Heart right ventricle (tissue), 16 donors: ENCODE data around the gene PUM1. TPM values are rescaled to one million over a fixed set of nuclear protein-coding genes. Genes with fewer than 3 reads are reported as not detected.

ENCODE experiments used
- ATAC-seq, 8 donors: fragments of 200-7000 bp; cut with Tn5 transposase; one replicate each; pipeline ENCODE4 v1.9.1; 2020; ENCODE audit warnings: mild to moderate bottlenecking in 8 of 8, moderate library complexity in 8 of 8, moderate number of reproducible peaks in 1 of 8
- DNase-seq, 2 donors: peaks; one replicate each; pipeline ENCODE4 v3.0.0-alpha.2; 2020
- H3K27ac ChIP-seq, 10 donors: fragments of 200-600 bp; sonication (generic) in 2 of 10; one replicate each; pipeline versions ENCODE4 v1.5.0 to v1.8.0; 2020 to 2022; ENCODE audit warnings: mild to moderate bottlenecking in 3 of 10
- H3K27me3 ChIP-seq, 7 donors: fragments of 200-600 bp; one replicate each; pipeline ENCODE4 v1.8.0; 2021 to 2022; ENCODE audit warnings: mild to moderate bottlenecking in 2 of 7
- H3K36me3 ChIP-seq, 9 donors: fragments of 200-600 bp; sonication (generic) in 1 of 9; one replicate each; pipeline versions ENCODE4 v1.5.0 to v1.8.0; 2020 to 2022; ENCODE audit warnings: mild to moderate bottlenecking in 2 of 9
- H3K4me1 ChIP-seq, 9 donors: fragments of 200-600 bp; sonication (generic) in 1 of 9; one replicate each; pipeline versions ENCODE4 v1.5.0 to v1.8.0; 2020 to 2022; ENCODE audit warnings: mild to moderate bottlenecking in 4 of 9
- H3K4me3 ChIP-seq, 10 donors: fragments of 200-600 bp; sonication (generic) in 2 of 10; one replicate each; pipeline versions ENCODE4 v1.5.0 to v1.8.0; 2020 to 2022; ENCODE audit warnings: mild to moderate bottlenecking in 7 of 10, moderate library complexity in 2 of 10
- H3K9me3 ChIP-seq, 11 donors: fragments of 200-600 bp in 10 of 11; sonication (generic) in 2 of 11; one replicate each; pipeline versions ENCODE4 v1.5.0 to v1.8.0; 2013 to 2022; ENCODE audit warnings: mild to moderate bottlenecking in 2 of 11, control low read depth in 1 of 11, moderate library complexity in 1 of 11
- CTCF ChIP-seq, 9 donors: fragments of 200-600 bp; sonication (generic) in 2 of 9; IDR thresholded peaks; one replicate each; pipeline versions ENCODE4 v1.5.0 to v1.8.0; 2021 to 2022; ENCODE audit warnings: antibody characterized with exemption in 9 of 9, mild to moderate bottlenecking in 5 of 9, moderate library complexity in 1 of 9
- WGBS, 2 donors: extraction: QIAGEN DNeasy Blood & Tissue Kit; methylation state at CpG; one replicate each; pipeline ENCODE4 v1.1.7; 2013; ENCODE audit warnings: inconsistent platforms in 1 of 2; 5-methylcytosine and 5-hydroxymethylcytosine counted together
- intact Hi-C, 10 donors: fragments of 100-400 bp; cut with DNase I; formaldehyde crosslinking; loops; one replicate each; pipeline versions ENCODE4 v1.11.1 to v1.14.2; 2022
- polyA plus RNA-seq, 2 donors: library from polyadenylated mRNA; stranded (reverse); fragments of 200-250 nt; gene quantifications; one replicate each; pipeline ENCODE4 v1.2.3, GENCODE V29; 2013
- total RNA-seq, 10 donors: library from RNA; stranded (reverse); fragmentation: NEBNext Ultra II Directional in 3 of 10; extraction: Animal tissue kit (Norgen Biotek cat#: 25700) in 3 of 10; gene quantifications; one replicate each; pipeline versions ENCODE4 v1.2.1 to v1.2.4, GENCODE V29; 2021 to 2023
- donor health status: Arrhythmogenic right ventricular cardiomyopathy.
- donor health status: ischemic (EF 13 %, LVEDD 7.1; RV severe dilation, severe dysfunction).
- donor health status: healthy with polysubstance abuse.
- donor health status: DM: no; HTN: yes; CAD: no.
- donor health status: DM: no; HTN: no; CAD: no.
- donor health status: ischemic (EF 25% LVEDD 6.9; RV normal size, moderate dysfunction).
- donor health status: ischemic (EF 25% LVEDD 5.7; RV mildly dilated, moderate dysfunction).
- donor health status: healthy.
- donor health status: DM: yes; HTN: yes; CAD: no.
- donor health status: Ischemic cardiomyopathy.
- donor health status: ischemic (EF 35%, LVEDD 5.7; RV mildly dilated, moderate dysfunction).
- donor health status: nonischemic (EF 11% LVEDD 7.7; RV severe dilation, severe dysfunction).
- donor health status: DM: yes; HTN: yes; CAD: no.
- donor health status: PGD.
- donor health status: ischemic (EF 29% LVEDD 5.4; RV normal size, mild dysfunction).
- donor health status: nonischemic (EF 23%, LVEDD 6.1; RV moderate dilation, normal function).

The PUM1 gene
- total and polyA plus RNA-seq, 12 donors: 13.5 to 91.2 (median 81.0) TPM

DNA sequence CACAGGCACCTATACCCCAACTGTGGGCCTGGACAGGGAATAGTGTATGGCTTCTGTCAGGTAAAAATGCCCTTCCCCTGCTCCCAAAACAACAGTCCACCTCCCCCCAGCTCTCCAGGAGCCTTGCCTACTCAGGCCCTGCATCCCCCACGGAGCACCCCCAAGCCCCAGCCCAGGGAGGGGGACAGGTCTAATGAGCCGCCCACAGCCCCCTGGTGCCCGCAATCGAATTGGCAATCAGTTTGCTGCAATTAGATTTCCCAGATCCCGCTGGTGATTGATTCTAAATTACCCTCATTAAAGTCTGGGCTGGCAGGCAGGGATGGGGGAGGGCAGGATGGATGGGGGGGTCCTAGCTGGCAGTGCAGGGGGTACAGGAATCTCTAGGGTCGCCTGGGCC lies 165.0 kb downstream of the PUM1 start:
- DNase-seq: no peak
- peak overlapping the region in 1 of 10 donors; percentile 81 for H3K27ac ChIP-seq

GRCh38 chr1:30899577-30900389 lies 165.7 kb downstream of the PUM1 start:
- intact Hi-C loops: loop anchor here in 1 of 10 donors (10.0 kb wide), 1 partner anchor 45 kb away; no protein-coding TSS in a partner anchor
- no peaks in the 10 kb centered on the region for H3K9me3 ChIP-seq
- peaks cover 11 to 54% (median 34%) of the 10 kb centered on the region in 9 donors for H3K4me1 ChIP-seq
- no peak overlapping the region for H3K27ac ChIP-seq
- H3K36me3 ChIP-seq: no peaks in the 10 kb centered on the region
- H3K4me3 ChIP-seq: no peak overlapping the region
- DNase-seq (no peak), ATAC-seq (no peak)
- H3K27me3 ChIP-seq: no peaks in the 10 kb centered on the region
- no peak for TF ChIP-seq CTCF (IDR thresholded peaks at IDR 0.05)
- 77 to 90% methylated on average over 13 of the region's 13 CpGs for WGBS, 2 donors

More for the DNA sequence above, 165.0 kb downstream of the PUM1 start:
- no peak for TF ChIP-seq CTCF (IDR thresholded peaks at IDR 0.05)
- ATAC-seq: no peak
- H3K4me1 ChIP-seq: peaks cover 11 to 49% (median 29%) of the 10 kb centered on the region in 9 donors
- no peaks in the 10 kb centered on the region for H3K9me3 ChIP-seq
- intact Hi-C loops: loop anchor here in 1 of 10 donors (10.0 kb wide), 1 partner anchor 46 kb away; no protein-coding TSS in a partner anchor
- 89 to 92% methylated on average over 6 of the region's 6 CpGs for WGBS, 2 donors
- H3K36me3 ChIP-seq: no peaks in the 10 kb centered on the region
- H3K4me3 ChIP-seq: no peak overlapping the region
- H3K27me3 ChIP-seq: no peaks in the 10 kb centered on the region

DNA sequence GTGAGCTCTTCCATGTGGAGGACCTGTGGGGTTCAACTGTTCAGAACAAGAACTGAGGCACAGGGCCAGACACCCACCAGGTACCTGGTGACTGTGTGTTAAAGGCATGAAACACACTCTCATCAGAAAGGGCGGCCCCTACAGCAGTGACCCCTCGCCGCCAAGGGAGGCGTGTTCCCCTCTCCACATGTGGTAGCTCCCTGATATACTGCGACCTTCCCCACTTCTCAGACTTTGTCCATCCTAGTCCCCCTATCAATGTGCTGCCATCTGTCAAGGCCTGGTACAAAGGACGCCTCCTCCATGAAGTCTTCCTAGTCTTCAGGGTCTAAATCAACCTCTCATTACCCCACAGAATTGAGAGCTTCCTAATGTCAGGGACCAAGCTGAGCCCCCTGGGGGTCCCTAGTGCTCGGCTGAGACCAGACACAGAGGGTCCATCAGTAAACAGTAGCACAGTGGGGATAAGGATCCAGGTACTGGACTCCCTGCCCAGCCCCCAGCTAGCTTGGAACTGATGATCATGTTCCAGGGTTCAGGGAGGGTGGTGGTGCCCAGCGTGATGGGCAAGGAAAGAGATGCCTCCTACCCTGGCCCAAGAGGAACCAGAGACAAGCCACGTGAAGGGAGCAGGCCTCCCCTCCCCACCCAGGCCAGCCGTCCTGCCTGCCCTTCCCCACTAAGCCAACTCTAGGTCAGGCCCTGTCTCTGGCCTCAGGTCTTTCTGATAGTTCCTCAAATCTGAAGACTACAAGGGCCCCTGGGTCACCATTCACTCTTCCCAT lies 167.3 kb downstream of the PUM1 start:
- ATAC-seq (no peak), DNase-seq (no peak)
- Histone ChIP-seq H3K4me1 (peaks cover 11 to 43% (median 34%) of the 10 kb centered on the region in 9 donors), H3K36me3 (no peaks in the 10 kb centered on the region), H3K4me3 (no peak overlapping the region), H3K27me3 (no peaks in the 10 kb centered on the region), H3K9me3 (no peaks in the 10 kb centered on the region), H3K27ac (no peak overlapping the region)
- intact Hi-C loops: no loop called here
- no peak for TF ChIP-seq CTCF (IDR thresholded peaks at IDR 0.05)
- WGBS, 2 donors: 93 to 95% methylated on average over 10 of the region's 10 CpGs

GRCh38 chr1:30896905-30897304 lies 168.6 kb downstream of the PUM1 start:
- Histone ChIP-seq H3K4me3 (no peak overlapping the region), H3K27me3 (no peaks in the 10 kb centered on the region), H3K4me1 (peaks cover 6 to 40% (median 29%) of the 10 kb centered on the region in 9 donors), H3K9me3 (no peaks in the 10 kb centered on the region), H3K27ac (no peak overlapping the region), H3K36me3 (no peaks in the 10 kb centered on the region)
- no peak for TF ChIP-seq CTCF (IDR thresholded peaks at IDR 0.05)
- no peak for ATAC-seq
- intact Hi-C loops: no loop called here
- WGBS, 2 donors: 93 to 96% methylated on average over 2 of the region's 2 CpGs
- no peak for DNase-seq
